ENCODE measurements around the gene SEMA6D.

GRCh38 chr15:47675735-47676134 lies 41.6 kb upstream of the SEMA6D start:
- TF ChIP-seq CTCF (IDR thresholded peaks at IDR 0.05) (no peak), POLR2A (IDR thresholded peaks at IDR 0.05) (no peak)

Data from Peyer's patch (tissue), 4 donors.